H9 (cell line): Measurements from ENCODE around the gene SLC25A48. TPM values are rescaled to one million over a fixed set of nuclear protein-coding genes. Genes with fewer than 3 reads are reported as not detected.

Experiments
- DNase-seq: peaks from one replicate; pipeline ENCODE4 v3.0.0-alpha.2; 2017
- H2AFZ ChIP-seq: one replicate; pipeline ENCODE4 v1.6.1; 2013; ENCODE audit warnings: mild to moderate bottlenecking, low read length, control low read depth, moderate library complexity
- H2AK5ac ChIP-seq: 2 replicates; pipeline ENCODE4 v1.6.1; 2013; ENCODE audit warnings: low read length, control low read depth, mixed read lengths; ENCODE audit not compliant: insufficient read length
- H2BK120ac ChIP-seq: one replicate; pipeline ENCODE4 v1.6.1; 2013; ENCODE audit warnings: low read depth, mild to moderate bottlenecking, low read length, control low read depth, inconsistent platforms; ENCODE audit not compliant: poor library complexity, severe bottlenecking
- H2BK12ac ChIP-seq: 2 replicates; pipeline ENCODE4 v1.6.1; 2013; ENCODE audit warnings: low read length, control low read depth, mixed read lengths, low read depth; ENCODE audit not compliant: insufficient read length
- H2BK15ac ChIP-seq: 2 replicates; pipeline ENCODE4 v1.6.1; 2013; ENCODE audit warnings: low read depth, low read length, control low read depth
- H2BK20ac ChIP-seq: one replicate; pipeline ENCODE4 v1.6.1; 2013; ENCODE audit warnings: low read depth, mild to moderate bottlenecking, low read length, control low read depth, inconsistent platforms; ENCODE audit not compliant: poor library complexity, severe bottlenecking
- H2BK5ac ChIP-seq: 2 replicates; pipeline ENCODE4 v1.6.1; 2013; ENCODE audit warnings: low read length, control low read depth, mixed read lengths; ENCODE audit not compliant: insufficient read length
- H3K14ac ChIP-seq: 2 replicates; pipeline ENCODE4 v1.6.1; 2013; ENCODE audit warnings: low read length, control low read depth; ENCODE audit not compliant: insufficient read depth
- H3K18ac ChIP-seq: 2 replicates; pipeline ENCODE4 v1.6.1; 2013; ENCODE audit warnings: low read depth, mild to moderate bottlenecking, mixed read lengths, low read length, control low read depth; ENCODE audit not compliant: insufficient read length
- H3K23ac ChIP-seq: 2 replicates; pipeline ENCODE4 v1.6.1; 2013; ENCODE audit warnings: low read length, control low read depth, mixed read lengths, low read depth; ENCODE audit not compliant: insufficient read length
- H3K23me2 ChIP-seq: 2 replicates; pipeline ENCODE4 v1.6.1; 2013; ENCODE audit warnings: low read depth, mild to moderate bottlenecking, mixed read lengths, low read length, control low read depth; ENCODE audit not compliant: insufficient read length, poor library complexity, severe bottlenecking
- H3K27ac ChIP-seq: 2 replicates; pipeline ENCODE4 v1.5.1; 2013; ENCODE audit warnings: low read length, control low read depth, mixed read lengths, low read depth; ENCODE audit not compliant: insufficient read length
- H3K27me3 ChIP-seq: 2 replicates; pipeline ENCODE4 v1.6.1; 2013; ENCODE audit warnings: low read length, control low read depth, inconsistent platforms; ENCODE audit not compliant: insufficient read depth
- H3K4ac ChIP-seq: 2 replicates; pipeline ENCODE4 v1.6.1; 2013; ENCODE audit warnings: low read depth, mild to moderate bottlenecking, control low read depth, inconsistent platforms, low read length, moderate library complexity
- H3K4me1 ChIP-seq: 2 replicates; pipeline ENCODE4 v1.6.1; 2013; ENCODE audit warnings: low read length, control low read depth, inconsistent platforms; ENCODE audit not compliant: insufficient read depth
- H3K4me2 ChIP-seq: 2 replicates; pipeline ENCODE4 v1.6.1; 2013; ENCODE audit warnings: low read length, control low read depth, mixed read lengths; ENCODE audit not compliant: insufficient read length, insufficient read depth
- H3K56ac ChIP-seq: 2 replicates; pipeline ENCODE4 v1.6.1; 2013; ENCODE audit warnings: low read depth, mild to moderate bottlenecking, mixed read lengths, low read length, control low read depth; ENCODE audit not compliant: insufficient read length
- H3K79me1 ChIP-seq: 2 replicates; pipeline ENCODE4 v1.6.1; 2013; ENCODE audit warnings: low read depth, mild to moderate bottlenecking, moderate library complexity, low read length, control low read depth, inconsistent platforms; ENCODE audit not compliant: insufficient read depth, poor library complexity, severe bottlenecking
- H3K79me2 ChIP-seq: 2 replicates; pipeline ENCODE4 v1.6.1; 2013; ENCODE audit warnings: low read length, control low read depth, inconsistent platforms; ENCODE audit not compliant: insufficient read depth
- H3K9ac ChIP-seq: 2 replicates; pipeline ENCODE4 v1.6.1; 2013; ENCODE audit warnings: low read length, control low read depth, mixed read lengths; ENCODE audit not compliant: insufficient read length; ENCODE audit errors: extremely low read depth
- H3K9me3 ChIP-seq: one replicate; pipeline ENCODE4 v1.6.1; 2013; ENCODE audit warnings: low read depth, low read length, inconsistent platforms; ENCODE audit not compliant: control insufficient read depth
- H3T11ph ChIP-seq: one replicate; pipeline ENCODE4 v1.6.1; 2013; ENCODE audit warnings: mild to moderate bottlenecking, low read length, control low read depth, inconsistent platforms
- H4K20me1 ChIP-seq: one replicate; pipeline ENCODE4 v1.6.1; 2013; ENCODE audit not compliant: control insufficient read depth, insufficient read length, insufficient read depth
- H4K5ac ChIP-seq: 2 replicates; pipeline ENCODE4 v1.6.1; 2013; ENCODE audit warnings: low read depth, mild to moderate bottlenecking, mixed read lengths, low read length, control low read depth; ENCODE audit not compliant: insufficient read length
- H4K8ac ChIP-seq: replicated peaks from 2 replicates; pipeline ENCODE4 v1.6.1; 2013; ENCODE audit warnings: low read length, control low read depth, mixed read lengths, low read depth; ENCODE audit not compliant: insufficient read length
- H4K91ac ChIP-seq: 2 replicates; pipeline ENCODE4 v1.6.1; 2013; ENCODE audit warnings: low read depth, mild to moderate bottlenecking, moderate library complexity, mixed read lengths, low read length, control low read depth; ENCODE audit not compliant: insufficient read length
- H3K27ac Mint-ChIP-seq, 3 experiments: 2 replicates in 2 of 3; 3 replicates in 1 of 3; pipeline ENCODE4 v1.8.0; 2020 to 2021; ENCODE audit warnings: mixed read lengths in 3 of 3, mild to moderate bottlenecking in 1 of 3, moderate library complexity in 1 of 3
- H3K27me3 Mint-ChIP-seq: 2 replicates; pipeline ENCODE4 v1.8.0; 2021; ENCODE audit warnings: low read depth, mild to moderate bottlenecking, moderate library complexity, mixed read lengths
- H3K36me3 Mint-ChIP-seq, 3 experiments: 2 replicates in 2 of 3; 3 replicates in 1 of 3; pipeline ENCODE4 v1.8.0; 2020 to 2021; ENCODE audit warnings: low read depth in 3 of 3, mixed read lengths in 3 of 3; ENCODE audit not compliant: insufficient read depth in 1 of 3
- H3K4me1 Mint-ChIP-seq, 2 experiments: 2 replicates each; pipeline ENCODE4 v1.8.0; 2020; ENCODE audit warnings: mixed read lengths in 2 of 2
- H3K4me3 Mint-ChIP-seq, 2 experiments: 2 replicates in 1 of 2; 3 replicates in 1 of 2; pipeline ENCODE4 v1.8.0; 2020 to 2021; ENCODE audit warnings: mild to moderate bottlenecking in 2 of 2, mixed read lengths in 2 of 2, moderate library complexity in 1 of 2
- H3K9me3 Mint-ChIP-seq, 2 experiments: 2 replicates in 1 of 2; 3 replicates in 1 of 2; pipeline ENCODE4 v1.8.0; 2020; ENCODE audit warnings: mild to moderate bottlenecking in 2 of 2, mixed read lengths in 2 of 2, moderate library complexity in 1 of 2
- CTCF ChIP-seq: fragments of 200-600 bp; sonication (generic); conservative IDR thresholded peaks from 3 replicates; pipeline ENCODE4 v1.8.0; 2021; ENCODE audit warnings: antibody characterized with exemption, mild to moderate bottlenecking
- WGBS: extraction: QIAGEN DNeasy Blood & Tissue Kit; methylation state at CpG from one replicate; pipeline ENCODE4 v1.1.7; 2013; ENCODE audit warnings: missing lambda C conversion rate, low lambda C conversion rate, mixed read lengths; ENCODE audit not compliant: insufficient read length; ENCODE audit errors: extremely low coverage; 5-methylcytosine and 5-hydroxymethylcytosine counted together
- total RNA-seq: library from RNA; stranded (reverse); gene quantifications from 2 replicates; pipeline ENCODE4 v1.2.1, GENCODE V29; 2021

SLC25A48 gene
- total RNA-seq, 1 experiment from 2014 or later: 0.66 TPM

DNA sequence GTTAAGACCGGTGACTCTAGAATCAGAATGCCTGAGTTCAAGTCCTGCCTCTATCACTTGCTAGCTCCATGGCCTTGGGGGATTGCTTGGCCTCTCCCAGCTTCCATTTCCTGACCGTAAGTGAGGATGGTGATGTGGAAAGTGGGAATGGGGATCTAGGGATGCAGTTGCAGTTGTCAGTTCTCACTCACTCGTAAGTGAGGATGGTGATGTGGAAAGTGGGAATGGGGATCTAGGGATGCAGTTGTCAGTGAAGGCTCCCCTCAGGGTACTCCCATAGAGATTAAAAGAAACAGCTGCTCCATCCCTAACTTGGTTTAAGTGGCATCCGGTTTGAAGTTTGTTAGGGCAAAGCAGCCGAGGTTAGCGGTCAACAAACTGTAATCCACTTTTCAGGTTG is 64.2 kb downstream of the SLC25A48 start:
- H2AFZ ChIP-seq: no peak overlapping the region
- no peak overlapping the region for H4K5ac ChIP-seq
- no peak overlapping the region for H4K8ac ChIP-seq
- no peak for TF ChIP-seq CTCF
- H3K23ac ChIP-seq: no peak overlapping the region
- no peaks in the 10 kb centered on the region for H3K79me2 ChIP-seq
- no peak overlapping the region for H3K56ac ChIP-seq
- no peak overlapping the region for H4K91ac ChIP-seq
- H3K18ac ChIP-seq: no peak overlapping the region
- H3T11ph ChIP-seq: no peak overlapping the region
- no peak overlapping the region for H2BK120ac ChIP-seq
- H3K27ac ChIP-seq: no peak overlapping the region
- no peaks in the 10 kb centered on the region for H3K27me3 ChIP-seq
- peaks cover 47% of the 10 kb centered on the region for H3K27me3 Mint-ChIP-seq
- no peak overlapping the region for H2BK20ac ChIP-seq
- H3K4me2 ChIP-seq: no peak overlapping the region
- H4K20me1 ChIP-seq: no peaks in the 10 kb centered on the region
- DNase-seq: no peak
- H3K14ac ChIP-seq: no peak overlapping the region
- H3K9me3 ChIP-seq: no peaks in the 10 kb centered on the region
- H3K9me3 Mint-ChIP-seq: no peaks in the 10 kb centered on the region
- no peak overlapping the region for H3K4ac ChIP-seq
- H3K4me1 Mint-ChIP-seq: no peaks in the 10 kb centered on the region
- no peak overlapping the region for H2BK15ac ChIP-seq
- no peak overlapping the region for H2AK5ac ChIP-seq
- no peak overlapping the region for H2BK5ac ChIP-seq
- no peaks in the 10 kb centered on the region for H3K4me1 ChIP-seq
- H3K23me2 ChIP-seq: no peaks in the 10 kb centered on the region
- no peak overlapping the region for H3K4me3 Mint-ChIP-seq
- H3K27ac Mint-ChIP-seq: no peak overlapping the region
- H2BK12ac ChIP-seq: no peak overlapping the region
- no peaks in the 10 kb centered on the region for H3K79me1 ChIP-seq
- no CpG with 5 or more reads among the region's 6 CpGs for WGBS
- H3K36me3 Mint-ChIP-seq: no peaks in the 10 kb centered on the region
- no peak overlapping the region for H3K9ac ChIP-seq
